Ammon's horn (tissue), 1 donor: ENCODE data around the gene SLC6A11.

ENCODE experiments used
- DNase-seq: peaks from one replicate; pipeline ENCODE4 v3.0.0-alpha.2; 2016; ENCODE audit warnings: low spot score

The SLC6A11 gene

GRCh38 chr3:10841100-10841499, 25.1 kb downstream of the SLC6A11 start:
- peak; percentile 31 for DNase-seq

GRCh38 chr3:10843378-10843777, 27.4 kb downstream of the SLC6A11 start:
- no peak for DNase-seq

GRCh38 chr3:10845001-10845761, 29.2 kb downstream of the SLC6A11 start:
- peak; percentile 48 for DNase-seq

- peak; percentile 60 for DNase-seq
These were observed 30.0 kb downstream of the SLC6A11 start for GRCh38 chr3:10845839-10846656.

- DNase-seq, result no peak
These were observed 30.6 kb downstream of the SLC6A11 start for GRCh38 chr3:10846657-10846975.

- DNase-seq, result no peak
These were observed 32.2 kb downstream of the SLC6A11 start for GRCh38 chr3:10848261-10848660.

- peak; percentile 30 for DNase-seq
These were observed 36.2 kb downstream of the SLC6A11 start for GRCh38 chr3:10852066-10852808.

- DNase-seq, result no peak
These were observed 39.2 kb downstream of the SLC6A11 start for GRCh38 chr3:10855083-10855870.

GRCh38 chr3:10855871-10856662, 40.0 kb downstream of the SLC6A11 start:
- DNase-seq, result no peak

GRCh38 chr3:10857235-10857634, 41.2 kb downstream of the SLC6A11 start:
- DNase-seq, result no peak

- DNase-seq, result no peak
These were observed 42.1 kb downstream of the SLC6A11 start for GRCh38 chr3:10858091-10858490.

GRCh38 chr3:10867384-10867783, 51.4 kb downstream of the SLC6A11 start:
- no peak for DNase-seq

- no peak for DNase-seq
These were observed 53.4 kb downstream of the SLC6A11 start for GRCh38 chr3:10869460-10869859.

GRCh38 chr3:10870296-10870695, 54.3 kb downstream of the SLC6A11 start:
- DNase-seq, result no peak

- DNase-seq, result no peak
These were observed 57.4 kb downstream of the SLC6A11 start for GRCh38 chr3:10873415-10873814.

- DNase-seq, result no peak
These were observed 59.9 kb downstream of the SLC6A11 start for GRCh38 chr3:10875914-10876313.

GRCh38 chr3:10876661-10877060, 60.6 kb downstream of the SLC6A11 start:
- no peak for DNase-seq

GRCh38 chr3:10882851-10883250, 66.8 kb downstream of the SLC6A11 start:
- no peak for DNase-seq

GRCh38 chr3:10883478-10884234, 67.6 kb downstream of the SLC6A11 start:
- DNase-seq, result peak; percentile 23

GRCh38 chr3:10887015-10887414, 71.0 kb downstream of the SLC6A11 start:
- no peak for DNase-seq
